Measurements from ENCODE around the gene ATP5F1B. TPM values are rescaled to one million over a fixed set of nuclear protein-coding genes. Genes with fewer than 3 reads are reported as not detected.

Gene ATP5F1B
- total RNA-seq, 1 donor from 2014 or later, result 319 TPM

- H3K27me3 ChIP-seq (ENCODE audit: low read depth), result no peaks in the 10 kb centered on the region
- H3K27ac ChIP-seq, result peak overlapping the region; percentile 92
- peak overlapping the region; percentile 83 for H3K4me3 ChIP-seq
- H3K9me3 ChIP-seq, result no peaks in the 10 kb centered on the region
- intact Hi-C loops (cut with DNase I), result no loop called here
- peaks cover 26% of the 10 kb centered on the region for H3K4me1 ChIP-seq
- DNase-seq (no peak), ATAC-seq (no peak)
- H3K36me3 ChIP-seq, result peaks cover 49% of the 10 kb centered on the region
- no peak for TF ChIP-seq CTCF (IDR thresholded peaks at IDR 0.05)
Measured at GRCh38 chr12:56644654-56645053, 1.1 kb downstream of the ATP5F1B start.

GRCh38 chr12:56641219-56641618 lies 4.6 kb downstream of the ATP5F1B start:
- Histone ChIP-seq H3K4me3 (no peak overlapping the region), H3K36me3 (peaks cover 72% of the 10 kb centered on the region), H3K27me3 (ENCODE audit: low read depth) (no peaks in the 10 kb centered on the region), H3K9me3 (no peaks in the 10 kb centered on the region), H3K4me1 (peaks cover 40% of the 10 kb centered on the region), H3K27ac (no peak overlapping the region)
- no peak for TF ChIP-seq CTCF (IDR thresholded peaks at IDR 0.05)
- intact Hi-C loops (cut with DNase I), result no loop called here
- DNase-seq (no peak), ATAC-seq (no peak)

- ATAC-seq, result no peak
- Histone ChIP-seq H3K27me3 (ENCODE audit: low read depth) (no peaks in the 10 kb centered on the region), H3K27ac (peak overlapping the region; percentile 91), H3K36me3 (peaks cover 52% of the 10 kb centered on the region), H3K9me3 (no peaks in the 10 kb centered on the region), H3K4me3 (no peak overlapping the region), H3K4me1 (peaks cover 36% of the 10 kb centered on the region)
- intact Hi-C loops (cut with DNase I), result no loop called here
- no peak for TF ChIP-seq CTCF (IDR thresholded peaks at IDR 0.05)
- DNase-seq, result no peak
Measured at GRCh38 chr12:56637621-56638020, 8.2 kb downstream of the ATP5F1B start.

DNA sequence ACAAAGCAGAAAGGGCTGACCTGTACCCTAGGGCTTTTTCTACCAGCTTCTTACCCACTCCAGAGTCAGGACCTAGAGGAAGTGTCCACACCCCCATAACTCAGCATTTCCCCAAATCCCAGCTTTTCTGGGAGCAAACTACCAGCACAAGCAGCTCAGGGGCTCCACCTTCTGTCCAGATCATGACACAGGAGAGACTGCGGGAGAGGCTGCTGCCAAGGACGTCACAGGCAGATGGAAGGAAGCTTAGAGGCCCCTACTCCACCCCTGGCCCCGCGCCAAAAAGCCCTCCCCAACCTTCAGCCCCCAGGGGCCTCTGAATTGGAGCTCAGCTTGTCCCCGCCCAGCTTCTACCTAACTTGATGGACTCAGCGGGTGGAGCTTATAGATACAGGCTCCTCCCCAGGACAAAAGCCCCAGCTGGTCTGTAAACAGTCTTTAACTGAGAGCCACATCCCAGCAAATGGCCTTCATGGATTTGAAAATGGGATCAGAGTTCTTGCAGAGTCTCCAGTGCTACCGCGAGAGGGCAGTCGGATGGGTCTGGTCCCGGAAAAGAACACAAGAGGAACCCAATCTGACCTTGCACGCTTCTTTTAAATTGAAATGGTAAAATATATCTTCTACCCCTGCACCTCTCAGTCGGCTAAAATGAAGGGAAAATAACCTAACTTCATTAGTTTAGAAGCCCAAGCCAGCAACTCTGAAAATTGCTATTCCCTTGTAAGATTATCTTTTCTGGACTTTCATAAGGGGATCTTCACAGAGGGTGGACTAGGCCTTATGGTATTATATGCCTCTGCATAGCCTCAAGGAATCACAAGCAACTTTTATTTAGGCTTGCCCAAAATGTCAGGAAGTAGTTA lies 8.9 kb downstream of the ATP5F1B start:
- Histone ChIP-seq H3K27ac (peak overlapping the region; percentile 91), H3K4me3 (peak overlapping the region; percentile 92), H3K9me3 (no peaks in the 10 kb centered on the region), H3K36me3 (peaks cover 45% of the 10 kb centered on the region), H3K27me3 (ENCODE audit: low read depth) (no peaks in the 10 kb centered on the region), H3K4me1 (peaks cover 43% of the 10 kb centered on the region)
- peak; percentile 97 for DNase-seq
- peak; percentile 59 for TF ChIP-seq CTCF (IDR thresholded peaks at IDR 0.05)
- ATAC-seq, result peak; percentile 77 to 89
- intact Hi-C loops (cut with DNase I), result no loop called here

DNA sequence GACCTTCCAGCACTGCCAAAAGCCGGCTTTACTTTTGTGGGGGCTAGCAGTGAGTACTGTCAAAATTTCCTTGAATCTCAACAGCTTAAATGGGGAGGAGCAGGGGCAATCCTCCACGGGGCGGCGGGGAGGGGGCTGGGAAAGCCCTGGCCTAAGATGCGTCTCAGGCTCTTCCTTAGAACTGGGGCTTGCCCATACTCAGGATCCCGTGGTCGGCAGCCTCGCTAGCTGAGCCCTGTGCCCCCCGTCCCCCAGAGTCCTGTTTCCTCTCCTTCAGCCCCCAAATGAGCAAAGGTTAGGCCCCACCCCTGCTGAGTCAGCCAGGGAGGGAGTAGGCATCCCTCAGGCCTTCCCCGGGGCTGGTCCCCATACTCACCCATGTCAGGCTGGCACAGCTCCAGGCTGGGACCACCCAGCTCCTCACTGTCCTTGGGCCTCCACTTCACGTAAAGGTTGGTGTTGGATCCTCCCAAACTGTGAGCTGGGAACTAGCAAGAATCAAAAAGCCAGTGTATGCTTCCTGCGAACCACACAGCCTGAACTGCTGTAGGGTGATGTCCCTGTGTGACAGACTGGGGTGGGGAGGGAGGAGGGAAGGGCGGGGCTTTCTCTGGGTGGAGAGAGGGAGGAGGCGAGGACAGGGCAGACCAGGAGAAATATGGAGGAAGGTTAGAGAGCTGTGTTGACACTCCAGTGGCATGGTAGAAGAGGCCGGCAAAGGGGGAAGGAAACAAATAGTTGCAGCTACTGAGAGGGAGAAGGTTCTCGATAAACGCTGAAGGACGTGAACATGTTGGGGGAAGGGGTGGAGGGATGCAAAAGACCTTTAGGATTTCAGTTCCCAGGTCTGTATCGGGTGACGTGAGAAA lies 9.7 kb downstream of the ATP5F1B start:
- intact Hi-C loops (cut with DNase I), result no loop called here
- no peak for TF ChIP-seq CTCF (IDR thresholded peaks at IDR 0.05)
- no peaks in the 10 kb centered on the region for H3K27me3 ChIP-seq (ENCODE audit: low read depth)
- peak overlapping the region; percentile 92 for H3K4me3 ChIP-seq
- no peaks in the 10 kb centered on the region for H3K9me3 ChIP-seq
- H3K27ac ChIP-seq, result peak overlapping the region; percentile 91
- peaks cover 36% of the 10 kb centered on the region for H3K36me3 ChIP-seq
- DNase-seq (peak; percentile 90), ATAC-seq (peak; percentile 89 to 90)
- peaks cover 52% of the 10 kb centered on the region for H3K4me1 ChIP-seq
